ENCODE measurements around the gene PRG2.

PRG2 gene

DNA sequence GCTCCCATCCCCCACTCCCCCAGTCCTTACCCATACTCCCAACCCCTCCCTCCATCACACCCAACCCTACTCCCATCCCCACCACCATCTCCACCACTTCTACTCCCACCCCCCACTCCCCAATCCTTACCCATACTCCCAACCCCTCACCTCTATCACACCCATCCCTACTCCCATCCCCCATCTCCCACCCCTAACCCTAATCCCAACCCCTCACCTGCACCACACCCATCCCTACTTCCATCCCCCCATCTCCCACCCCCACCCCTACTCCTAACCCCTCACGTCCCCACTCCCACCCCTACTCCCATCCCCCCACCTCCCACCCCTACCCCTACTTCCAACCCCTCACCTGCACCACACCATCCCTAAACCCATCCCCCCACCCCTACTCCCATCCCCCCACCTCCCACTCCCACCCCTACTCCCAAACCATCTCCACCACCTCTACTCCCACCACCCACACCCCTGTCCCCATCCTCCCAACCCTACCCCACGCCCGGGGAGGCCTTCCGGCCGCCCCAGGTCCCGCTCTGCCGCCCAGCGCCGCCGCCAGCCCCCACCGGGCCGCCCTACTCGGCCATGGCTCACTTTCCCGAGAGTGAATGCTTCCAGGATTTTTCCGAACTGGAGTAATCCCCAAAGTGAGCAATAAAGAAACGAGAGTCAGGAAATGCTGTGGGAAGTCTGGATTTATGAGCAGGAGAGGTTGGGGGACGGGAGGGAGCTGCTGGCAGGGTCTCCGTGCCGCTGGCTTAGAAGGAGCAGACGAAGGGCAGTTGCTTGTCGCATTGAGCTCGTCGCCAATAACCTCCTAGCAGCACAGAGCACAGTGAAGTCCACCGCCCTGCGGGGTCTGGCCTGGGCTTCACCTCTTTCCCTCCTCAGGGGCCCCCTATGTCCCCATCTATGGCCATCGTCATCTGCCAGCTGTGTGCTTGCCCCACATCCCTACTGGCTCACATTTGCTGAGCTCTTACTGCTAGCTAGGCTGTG is 14.1 kb downstream of the PRG2 start:
- no peak overlapping the region for H3K4me3 ChIP-seq (ENCODE audit: low read depth, low read length)
- no peak for DNase-seq (ENCODE audit: low read depth)
- no peak for TF ChIP-seq CTCF (IDR thresholded peaks at IDR 0.05; ENCODE audit: control insufficient read depth, extremely low read depth, insufficient read depth)

GRCh38 chr11:57375490-57375889 is 15.0 kb downstream of the PRG2 start:
- H3K4me3 ChIP-seq (ENCODE audit: low read depth, low read length), result no peak overlapping the region

GRCh38 chr11:57374966-57375365 is 15.5 kb downstream of the PRG2 start:
- TF ChIP-seq CTCF (IDR thresholded peaks at IDR 0.05; ENCODE audit: control insufficient read depth, extremely low read depth, insufficient read depth), result no peak
- no peak overlapping the region for H3K4me3 ChIP-seq (ENCODE audit: low read depth, low read length)
- DNase-seq (ENCODE audit: low read depth), result no peak

More at GRCh38 chr11:57375490-57375889, 15.0 kb downstream of the PRG2 start:
- no peak for DNase-seq (ENCODE audit: low read depth)
- TF ChIP-seq CTCF (IDR thresholded peaks at IDR 0.05; ENCODE audit: control insufficient read depth, extremely low read depth, insufficient read depth), result no peak

DNA sequence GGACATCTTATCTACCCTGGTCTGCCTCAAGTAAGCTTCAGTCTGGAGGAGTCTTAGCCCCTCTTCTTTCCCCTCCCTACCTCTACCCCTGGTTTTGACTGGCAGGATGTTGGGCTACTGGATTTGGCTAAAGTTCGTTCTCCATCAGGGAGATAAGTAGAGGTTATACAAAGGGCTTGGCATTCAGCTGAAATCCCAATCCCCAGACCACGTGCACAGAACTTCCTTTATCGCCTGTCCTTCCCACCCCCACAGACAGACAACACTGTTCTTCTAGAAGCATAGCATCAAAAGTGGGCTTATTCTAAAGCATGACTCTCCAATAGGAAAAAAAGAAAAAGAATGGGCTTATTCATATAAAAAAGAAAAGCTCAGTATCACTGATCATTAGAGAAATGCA is 17.3 kb downstream of the PRG2 start:
- no peak overlapping the region for H3K4me3 ChIP-seq (ENCODE audit: low read depth, low read length)
- no peak for DNase-seq (ENCODE audit: low read depth)
- no peak for TF ChIP-seq CTCF (IDR thresholded peaks at IDR 0.05; ENCODE audit: control insufficient read depth, extremely low read depth, insufficient read depth)

GRCh38 chr11:57370941-57371340 is 19.5 kb downstream of the PRG2 start:
- DNase-seq (ENCODE audit: low read depth), result no peak
- no peak overlapping the region for H3K4me3 ChIP-seq (ENCODE audit: low read depth, low read length)
- no peak for TF ChIP-seq CTCF (IDR thresholded peaks at IDR 0.05; ENCODE audit: control insufficient read depth, extremely low read depth, insufficient read depth)

- no peak for TF ChIP-seq CTCF (IDR thresholded peaks at IDR 0.05; ENCODE audit: control insufficient read depth, extremely low read depth, insufficient read depth)
- no peak for DNase-seq (ENCODE audit: low read depth)
- no peak overlapping the region for H3K4me3 ChIP-seq (ENCODE audit: low read depth, low read length)
Observed at GRCh38 chr11:57370251-57370650, 20.2 kb downstream of the PRG2 start.

Measured in LNCaP clone FGC (cell line).